GM08714 (cell line): ENCODE measurements around the gene NOG.

Experiments
- H3K4me3 ChIP-seq: fragments of 200-500 bp; sonication (Bioruptor generic); 2 replicates; pipeline ENCODE4 v1.5.1; 2014; ENCODE audit warnings: mild to moderate bottlenecking, low read length, inconsistent platforms
- ZNF274 ChIP-seq: IDR thresholded peaks from 2 replicates; pipeline ENCODE4 v1.6.1; 2012; ENCODE audit warnings: mild to moderate bottlenecking, low read depth, low read length

Gene NOG

DNA sequence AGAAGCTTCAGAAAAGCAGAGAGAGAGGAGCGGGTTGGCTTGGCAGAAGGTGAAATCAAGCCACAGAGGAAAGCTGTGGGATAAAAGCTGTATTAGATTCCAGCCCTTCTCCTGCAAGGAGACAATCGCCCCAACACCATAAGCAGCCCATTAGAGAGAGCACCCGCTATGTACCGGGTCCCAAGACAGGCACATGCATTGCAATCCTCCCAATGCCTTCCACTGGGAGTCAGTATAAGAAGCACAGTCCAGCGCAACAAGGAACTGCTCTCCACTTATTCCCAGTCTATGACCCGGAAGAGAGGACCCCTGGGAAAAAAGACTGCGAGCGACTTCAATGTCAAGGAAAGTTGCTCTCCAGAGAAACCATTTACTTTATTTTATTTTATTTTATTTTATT lies 43.8 kb downstream of the NOG start:
- TF ChIP-seq ZNF274: no peak
- no peak overlapping the region for H3K4me3 ChIP-seq

DNA sequence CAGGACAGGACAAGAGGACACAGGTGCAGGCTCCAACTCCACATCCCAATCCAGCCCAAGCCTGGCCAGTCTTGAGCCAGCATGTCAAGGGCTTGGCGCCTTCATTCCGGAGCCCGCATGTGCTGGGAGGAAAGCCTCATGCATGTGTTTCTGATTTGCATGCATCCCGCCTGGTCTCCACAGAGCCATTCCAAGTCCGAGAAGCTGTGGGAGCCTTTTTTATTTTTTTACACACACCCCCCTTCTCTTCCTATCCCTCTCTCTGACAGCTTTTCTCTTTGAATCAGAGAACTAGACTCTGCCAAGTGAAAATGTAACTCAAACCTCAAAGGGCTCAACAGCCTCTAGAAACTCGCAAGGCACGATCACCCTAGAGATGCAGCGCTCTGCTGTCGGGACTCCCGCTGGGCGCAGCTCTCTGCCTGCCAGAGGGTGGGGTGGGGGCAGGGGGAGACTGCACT lies 45.1 kb downstream of the NOG start:
- no peak for TF ChIP-seq ZNF274
- no peak overlapping the region for H3K4me3 ChIP-seq

DNA sequence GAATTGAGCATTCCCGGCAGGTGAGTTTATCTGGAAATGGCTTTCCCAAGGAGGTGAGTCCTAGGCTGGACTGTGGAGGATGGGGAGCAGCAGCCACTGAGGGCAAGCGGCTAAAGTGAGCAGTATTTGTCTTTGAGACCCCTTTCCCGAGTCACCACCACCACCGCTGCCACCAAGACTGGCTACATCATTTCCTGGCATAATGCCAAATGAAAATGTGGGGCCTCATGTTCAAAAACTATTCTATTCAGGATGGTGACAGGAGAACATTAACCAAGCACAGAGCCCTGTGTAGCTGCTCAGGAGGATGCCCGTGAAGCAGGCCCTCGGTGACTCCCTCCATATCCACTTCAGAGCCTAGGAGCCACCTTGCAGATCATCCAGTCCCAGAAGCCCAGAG lies 46.0 kb downstream of the NOG start:
- TF ChIP-seq ZNF274: no peak
- no peak overlapping the region for H3K4me3 ChIP-seq

DNA sequence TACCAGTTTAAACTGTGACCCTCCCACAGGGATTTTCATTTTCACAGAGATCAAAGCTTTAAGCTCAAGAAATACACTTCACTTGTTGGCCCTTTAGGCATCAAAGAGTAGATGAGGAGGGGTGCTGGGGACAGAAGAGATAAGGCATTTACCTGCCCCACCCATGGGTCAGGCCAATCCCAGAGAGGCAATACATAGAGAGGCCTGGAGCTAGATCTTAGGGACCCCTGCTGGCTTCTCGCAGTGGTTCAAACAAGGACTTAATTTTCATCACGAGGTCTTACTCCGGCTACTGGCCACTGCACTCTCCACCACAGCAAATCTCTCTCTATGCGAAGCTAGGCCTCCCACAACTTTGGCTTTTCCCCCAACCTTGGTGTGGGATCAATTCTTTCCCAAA lies 46.6 kb downstream of the NOG start:
- no peak overlapping the region for H3K4me3 ChIP-seq
- no peak for TF ChIP-seq ZNF274

DNA sequence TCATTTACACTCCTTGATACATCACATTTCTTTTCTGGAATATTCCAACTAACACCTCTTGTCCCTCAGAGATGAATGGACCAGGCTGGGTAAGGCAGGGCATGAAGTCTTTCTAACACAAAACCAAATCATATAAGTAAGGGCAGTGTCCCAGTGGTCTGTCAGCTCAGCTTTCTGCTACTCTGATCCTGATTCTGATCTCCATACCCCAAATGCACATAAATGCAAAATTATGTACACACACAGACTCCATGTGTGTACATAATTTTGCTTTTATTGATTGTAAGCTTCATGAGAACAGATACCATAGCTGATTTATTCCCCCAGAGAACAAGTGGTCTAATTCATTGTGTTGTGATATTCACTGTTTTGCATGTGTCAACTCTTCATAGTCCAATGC lies 47.9 kb downstream of the NOG start:
- no peak for TF ChIP-seq ZNF274
- no peak overlapping the region for H3K4me3 ChIP-seq

DNA sequence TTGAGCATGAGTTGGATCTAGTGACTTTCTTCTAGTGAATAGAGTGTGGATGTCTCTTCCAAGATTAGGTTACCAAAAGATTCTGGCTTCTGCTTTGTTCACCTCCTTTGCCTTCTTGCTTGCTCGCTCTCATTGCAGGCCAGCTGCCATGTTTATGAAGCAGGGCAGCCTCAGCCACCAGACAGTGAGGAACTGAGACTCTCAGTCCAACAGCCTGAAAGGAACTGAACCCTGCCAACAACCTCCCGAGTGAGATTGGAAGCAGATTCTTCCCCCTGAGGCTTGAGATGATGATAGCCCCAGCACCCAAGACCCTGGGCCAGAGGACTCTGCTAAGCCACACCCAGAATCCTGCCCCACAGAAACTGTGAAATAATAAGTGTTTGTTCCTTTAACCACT lies 48.4 kb downstream of the NOG start:
- H3K4me3 ChIP-seq: no peak overlapping the region
- no peak for TF ChIP-seq ZNF274

DNA sequence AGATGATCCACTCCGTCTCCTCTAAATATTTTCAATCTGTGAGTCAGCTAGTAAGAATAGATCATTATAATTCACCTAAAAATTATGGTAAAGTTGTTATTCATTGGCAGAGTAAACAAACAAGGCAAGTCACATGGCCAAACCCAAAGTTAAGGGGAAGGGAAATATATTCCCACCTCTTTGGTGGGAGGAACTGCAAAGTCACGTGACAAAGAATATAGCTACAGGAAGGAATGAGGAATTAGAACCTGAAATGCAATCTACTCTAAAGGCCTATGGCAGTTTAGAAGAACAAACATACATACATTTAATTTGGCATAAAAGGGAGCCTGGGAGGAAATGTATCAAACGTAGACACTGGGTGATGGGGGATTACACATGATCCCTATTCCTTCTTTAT lies 48.9 kb downstream of the NOG start:
- no peak overlapping the region for H3K4me3 ChIP-seq
- TF ChIP-seq ZNF274: no peak
